Activated CD8-positive, alpha-beta memory T cell treated with anti-CD3 and anti-CD28 coated beads, Interleukin-2, amount 50 U/mL, for 24 hours (primary cell): ENCODE results near the gene MED29.
A peak's percentile ranks its signal among the peaks of the same experiment; 100 is the strongest.

ENCODE experiments used
- DNase-seq: peaks from one replicate; pipeline ENCODE4 v3.0.0-alpha.2; 2020; ENCODE audit errors: extremely low read depth

Gene MED29

GRCh38 chr19:39411081-39411831 lies 20.1 kb downstream of the MED29 start:
- no peak for DNase-seq

- DNase-seq: peak; percentile 80
Observed at GRCh38 chr19:39411832-39412099, 20.6 kb downstream of the MED29 start.

- DNase-seq: peak; percentile 91
Observed at GRCh38 chr19:39412100-39412866, 21.1 kb downstream of the MED29 start, which contains the start of gene PLEKHG2. PLEKHG2 (plus strand) TSS chr19:39412669; CDS start chr19:39414087, 1,418 bp downstream.

- no peak for DNase-seq
Observed at GRCh38 chr19:39412867-39413271, 21.7 kb downstream of the MED29 start.

- no peak for DNase-seq
Observed at GRCh38 chr19:39413272-39413910, 22.2 kb downstream of the MED29 start.

GRCh38 chr19:39413911-39414608 lies 22.9 kb downstream of the MED29 start:
- DNase-seq: no peak

DNA sequence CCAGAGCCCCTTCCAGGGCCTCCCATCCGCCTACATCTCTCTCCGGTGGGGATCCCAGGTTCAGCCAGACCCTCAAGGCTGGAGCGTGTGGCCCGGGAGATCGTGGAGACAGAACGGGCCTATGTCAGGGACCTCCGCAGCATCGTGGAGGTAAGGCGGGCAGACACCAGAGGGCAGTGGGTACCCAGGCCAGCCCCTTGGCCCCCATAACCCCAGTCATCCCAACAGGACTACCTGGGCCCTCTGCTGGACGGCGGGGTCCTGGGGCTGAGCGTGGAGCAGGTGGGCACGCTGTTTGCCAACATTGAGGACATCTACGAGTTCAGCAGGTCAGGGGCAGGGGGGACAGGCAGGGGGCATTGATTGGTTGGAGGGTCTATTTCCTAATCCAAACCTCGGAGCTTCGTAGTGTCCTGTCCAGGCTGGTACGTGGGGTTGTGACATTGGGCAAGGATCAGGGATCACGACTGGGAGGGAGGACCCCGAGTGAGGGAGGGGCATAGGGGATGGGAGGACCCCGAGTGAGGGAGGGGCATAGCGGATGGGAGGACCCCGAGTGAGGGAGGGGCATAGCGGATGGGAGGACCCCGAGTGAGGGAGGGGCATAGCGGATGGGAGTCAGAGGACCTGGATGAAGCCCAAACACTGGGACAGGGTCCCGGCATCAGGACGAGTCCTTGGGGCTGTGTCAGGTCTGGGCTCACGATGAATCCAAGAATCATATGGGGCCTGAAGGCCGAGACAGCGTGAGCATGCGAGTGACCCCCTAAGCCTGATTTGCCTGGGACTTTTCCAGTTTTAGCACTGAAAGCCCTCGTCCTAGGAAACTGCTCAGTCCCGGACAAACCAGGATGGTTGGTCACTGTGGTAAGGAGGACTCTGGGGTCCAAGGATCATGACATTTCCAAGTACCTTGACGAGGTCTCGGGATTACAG lies 24.2 kb downstream of the MED29 start:
- DNase-seq: no peak

GRCh38 chr19:39416152-39417120 lies 25.3 kb downstream of the MED29 start:
- DNase-seq: no peak

- DNase-seq: no peak
Observed at GRCh38 chr19:39417463-39418181, 26.4 kb downstream of the MED29 start.

DNA sequence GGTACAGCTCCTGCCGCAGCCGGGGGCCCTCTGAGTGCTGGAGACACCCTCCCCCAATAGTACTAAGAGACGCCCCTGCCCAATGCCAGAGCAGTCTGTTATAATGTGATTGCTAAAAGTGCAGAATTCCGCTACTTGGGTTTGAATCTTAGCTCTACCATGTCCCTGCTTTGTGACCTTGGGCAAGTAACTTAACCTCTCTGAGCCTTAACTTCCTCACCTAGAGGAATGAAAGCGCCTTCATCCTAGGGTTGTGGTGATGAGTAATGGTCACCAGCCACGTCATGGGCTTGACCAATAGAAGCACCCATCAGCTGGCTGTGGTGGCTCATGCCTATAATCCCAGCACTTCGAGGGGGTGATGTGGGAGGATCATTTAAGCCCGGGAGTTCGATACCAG lies 27.8 kb downstream of the MED29 start:
- DNase-seq: no peak

GRCh38 chr19:39420769-39421168 lies 29.6 kb downstream of the MED29 start:
- no peak for DNase-seq

DNA sequence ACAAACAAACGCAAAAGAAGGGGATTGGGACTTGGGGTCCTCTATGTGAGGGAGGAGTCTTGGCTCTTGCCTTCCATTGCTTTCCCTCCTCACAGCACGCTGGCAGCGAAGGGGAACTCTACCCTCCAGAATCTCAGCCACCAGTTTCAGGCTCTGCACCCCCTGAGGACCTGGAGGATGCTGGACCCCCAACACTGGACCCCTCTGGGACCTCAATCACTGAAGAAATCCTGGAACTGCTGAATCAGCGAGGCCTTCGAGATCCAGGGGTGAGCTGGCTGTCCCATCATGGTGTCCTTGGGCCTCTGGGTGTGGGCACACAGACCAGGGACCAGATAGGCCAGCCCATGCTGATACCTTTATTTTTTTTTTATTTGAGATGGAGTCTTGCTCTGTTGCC lies 30.8 kb downstream of the MED29 start:
- DNase-seq: no peak

DNA sequence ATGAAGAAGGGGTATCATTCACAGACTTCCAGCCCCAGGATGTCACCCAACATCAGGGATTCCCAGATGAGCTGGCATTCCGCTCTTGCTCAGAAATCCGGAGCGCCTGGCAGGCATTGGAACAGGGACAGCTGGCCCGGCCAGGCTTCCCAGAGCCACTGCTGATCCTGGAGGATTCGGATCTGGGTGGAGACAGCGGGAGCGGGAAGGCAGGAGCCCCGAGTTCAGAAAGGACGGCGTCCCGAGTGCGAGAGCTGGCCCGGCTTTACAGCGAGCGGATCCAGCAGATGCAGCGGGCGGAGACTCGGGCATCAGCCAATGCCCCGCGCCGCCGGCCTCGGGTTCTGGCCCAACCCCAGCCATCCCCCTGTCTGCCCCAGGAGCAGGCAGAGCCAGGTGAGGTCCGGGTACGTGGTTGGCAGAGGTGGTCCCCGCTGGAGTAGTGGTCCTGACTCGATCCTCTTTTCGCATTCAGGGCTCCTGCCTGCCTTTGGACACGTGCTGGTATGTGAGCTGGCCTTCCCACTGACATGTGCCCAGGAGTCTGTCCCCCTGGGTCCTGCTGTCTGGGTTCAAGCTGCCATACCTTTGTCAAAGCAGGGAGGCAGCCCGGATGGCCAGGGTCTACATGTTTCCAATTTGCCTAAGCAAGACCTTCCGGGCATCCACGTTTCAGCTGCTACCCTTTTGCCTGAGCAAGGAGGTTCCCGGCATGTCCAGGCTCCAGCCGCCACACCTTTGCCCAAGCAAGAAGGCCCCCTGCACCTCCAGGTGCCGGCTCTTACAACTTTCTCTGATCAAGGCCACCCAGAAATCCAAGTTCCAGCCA lies 32.3 kb downstream of the MED29 start:
- no peak for DNase-seq

DNA sequence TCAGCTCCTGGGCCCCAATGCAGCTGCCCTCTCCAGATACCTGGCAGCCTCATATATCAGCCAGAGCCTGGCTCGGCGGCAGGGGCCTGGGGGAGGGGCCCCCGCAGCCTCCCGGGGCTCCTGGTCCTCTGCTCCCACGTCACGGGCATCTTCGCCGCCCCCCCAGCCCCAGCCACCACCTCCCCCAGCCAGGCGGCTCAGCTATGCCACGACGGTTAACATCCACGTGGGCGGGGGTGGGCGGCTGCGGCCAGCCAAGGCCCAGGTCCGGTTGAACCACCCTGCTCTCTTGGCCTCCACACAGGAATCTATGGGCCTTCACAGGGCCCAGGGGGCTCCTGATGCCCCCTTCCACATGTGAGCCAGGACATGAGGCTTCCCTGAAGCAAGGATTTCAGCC lies 33.8 kb downstream of the MED29 start:
- DNase-seq: no peak

DNA sequence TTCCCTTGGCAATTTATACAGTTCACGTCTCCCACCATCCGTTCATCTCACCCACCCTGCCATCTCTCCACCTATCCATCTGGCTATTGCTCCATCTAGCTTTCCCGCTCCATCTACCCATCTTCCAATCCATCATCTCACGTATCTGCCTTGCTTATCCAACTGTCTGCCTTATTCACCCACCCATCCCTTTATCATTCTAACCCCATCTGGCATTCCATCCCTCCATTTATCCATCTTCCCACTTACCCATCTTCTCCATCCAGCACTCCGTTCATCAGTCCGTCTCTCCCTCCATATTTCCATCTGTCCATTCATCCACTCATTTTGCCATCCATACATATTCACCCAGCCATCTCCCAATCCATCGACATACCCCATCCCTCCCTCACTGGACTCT lies 34.6 kb downstream of the MED29 start:
- DNase-seq: no peak

DNA sequence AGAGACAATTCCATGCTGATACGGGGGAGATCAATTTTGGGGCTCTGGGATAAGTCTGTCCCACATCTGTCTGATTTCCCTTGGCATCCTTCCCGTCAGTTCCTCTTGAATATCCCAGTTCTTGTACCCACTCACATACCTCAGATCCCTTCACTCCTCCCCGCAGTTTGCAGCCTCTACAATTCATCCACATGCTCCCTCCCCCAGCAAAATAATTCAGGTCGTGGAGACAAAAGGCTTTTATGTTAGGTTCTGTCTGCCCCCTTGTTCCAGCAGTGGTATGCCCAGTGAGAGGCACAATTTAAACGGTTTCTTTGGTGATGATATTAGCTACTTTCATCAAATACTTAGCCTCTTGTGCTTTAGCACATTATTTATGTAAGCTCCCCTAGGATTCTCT lies 35.0 kb downstream of the MED29 start:
- no peak for DNase-seq

- DNase-seq: no peak
Observed at GRCh38 chr19:39427707-39428106, 36.5 kb downstream of the MED29 start.
